Mammary epithelial cell (primary cell): ENCODE data around the gene SLC35F5.

Experiments used
- CTCF ChIP-seq, 2 donors: IDR thresholded peaks in 1 of 2; conservative IDR thresholded peaks in 1 of 2; 2 replicates each; pipeline ENCODE4 v1.5.1; 2011 to 2012; ENCODE audit warnings: inconsistent platforms in 2 of 2, low read length in 2 of 2, mild to moderate bottlenecking in 2 of 2, control low read depth in 1 of 2, low read depth in 1 of 2; ENCODE audit not compliant: insufficient read depth in 1 of 2; ENCODE audit errors: extremely low read depth in 1 of 2
- EZH2 ChIP-seq: IDR thresholded peaks from 2 replicates; pipeline ENCODE4 v1.6.1; 2012; ENCODE audit warnings: low read length, inconsistent platforms, borderline replicate concordance

GRCh38 chr2:113799375-113799774 lies 42.9 kb upstream of the SLC35F5 start:
- peak in 1 of 2 donors; percentile 27 for TF ChIP-seq CTCF (conservative IDR thresholded peaks at IDR 0.05 in 1 of 2, IDR thresholded peaks at IDR 0.05 in 1 of 2; ENCODE audit: extremely low read depth in 1 of 2, insufficient read depth in 1 of 2, low read depth in 1 of 2, low read length in 2 of 2)
- TF ChIP-seq EZH2, result no peak
